Activated T-helper 1 cell treated with anti-CD3 and anti-CD28 coated beads, Interleukin-2, amount 50 U/mL, for 16 hours (primary cell): ENCODE measurements around the gene STK11IP.
"Not testable (repeated sequence)": the region's sequence is repeated elsewhere in the genome, so short reads cannot be mapped to it uniquely, and the experiment has no call there.

Experiments used
- DNase-seq, 2 donors: peaks; one replicate each; pipeline ENCODE4 v3.0.0-alpha.2; 2020; ENCODE audit warnings: low read depth in 1 of 2, low spot score in 1 of 2

STK11IP gene

GRCh38 chr2:219645631-219646527, 48.2 kb downstream of the STK11IP start:
- no peak for DNase-seq

- DNase-seq, result no peak
Measured at GRCh38 chr2:219648176-219648575, 50.5 kb downstream of the STK11IP start.

GRCh38 chr2:219648963-219649362, 51.3 kb downstream of the STK11IP start:
- DNase-seq, result no peak

GRCh38 chr2:219650426-219651248, 53.0 kb downstream of the STK11IP start:
- DNase-seq, result no peak

GRCh38 chr2:219651656-219652055, 54.0 kb downstream of the STK11IP start:
- DNase-seq, result not testable (repeated sequence)

- no peak for DNase-seq
Measured at GRCh38 chr2:219656526-219656925, 58.9 kb downstream of the STK11IP start.

GRCh38 chr2:219658196-219658846, 60.7 kb downstream of the STK11IP start:
- no peak for DNase-seq

- no peak for DNase-seq
Measured at GRCh38 chr2:219658874-219659273, 61.2 kb downstream of the STK11IP start.

- no peak for DNase-seq
Measured at GRCh38 chr2:219661197-219661954, 63.7 kb downstream of the STK11IP start.

- DNase-seq, result no peak
Measured at GRCh38 chr2:219661955-219662395, 64.3 kb downstream of the STK11IP start.

GRCh38 chr2:219662566-219662965, 64.9 kb downstream of the STK11IP start:
- DNase-seq, result no peak

- no peak for DNase-seq
Measured at GRCh38 chr2:219663116-219663762, 65.6 kb downstream of the STK11IP start.

- no peak for DNase-seq
Measured at GRCh38 chr2:219664041-219664440, 66.4 kb downstream of the STK11IP start.

- no peak for DNase-seq
Measured at GRCh38 chr2:219664944-219665343, 67.3 kb downstream of the STK11IP start.

GRCh38 chr2:219665926-219666325, 68.3 kb downstream of the STK11IP start:
- no peak for DNase-seq
